Activated CD8-positive, alpha-beta memory T cell treated with anti-CD3 and anti-CD28 coated beads for 36 hours (primary cell): ENCODE data around the gene SYTL3. TPM values are rescaled to one million over a fixed set of nuclear protein-coding genes. Genes with fewer than 3 reads are reported as not detected.

ENCODE experiments used
- CTCF ChIA-PET: fragments of 350-600 bp; sonication (Branson Sonifier 250); formaldehyde crosslinking; loops from one replicate; lab custom pipeline; 2021; ENCODE audit warnings: antibody characterized with exemption; lab: Charles Lee
- POLR2A ChIA-PET: fragments of 350-600 bp; sonication (Branson Sonifier 250); formaldehyde crosslinking; loops from one replicate; lab custom pipeline; 2021; ENCODE audit warnings: antibody characterized with exemption; lab: Charles Lee
- total RNA-seq, 2 experiments: library from RNA; stranded (reverse); gene quantifications; one replicate each; pipeline ENCODE4 v1.2.3, GENCODE V29; 2021

Gene SYTL3
- total RNA-seq, 2 experiments from 2014 or later = 119 to 124 TPM

- ChIA-PET POLR2A (no interaction called here), CTCF (interaction anchor here (1.0 kb wide), 2 partner anchors 17 to 57 kb away, joined by 3 read pairs; no protein-coding TSS in a partner anchor)
Observed at GRCh38 chr6:158634695-158635426, 15.0 kb upstream of the SYTL3 start.

- POLR2A ChIA-PET = no interaction called here
- CTCF ChIA-PET = interaction anchor here (1.0 kb wide), 1 partner anchor 56 kb away, joined by 3 read pairs; no protein-coding TSS in a partner anchor
Observed at GRCh38 chr6:158635427-158636073, 14.3 kb upstream of the SYTL3 start.

GRCh38 chr6:158636778-158637177 lies 13.1 kb upstream of the SYTL3 start:
- POLR2A ChIA-PET = no interaction called here
- CTCF ChIA-PET = no interaction called here

- CTCF ChIA-PET = interaction anchor here (0.9 to 1.1 kb wide), 2 partner anchors 15 to 53 kb away, joined by 3 read pairs; no protein-coding TSS in a partner anchor
- POLR2A ChIA-PET = interaction anchor here (1.0 kb wide), 1 partner anchor 8 kb away, joined by 3 read pairs; no protein-coding TSS in a partner anchor
Observed at GRCh38 chr6:158638324-158638854, 11.5 kb upstream of the SYTL3 start.

GRCh38 chr6:158639056-158639455 lies 10.8 kb upstream of the SYTL3 start:
- POLR2A ChIA-PET = interaction anchor here (1.0 kb wide), 1 partner anchor 9 kb away, joined by 3 read pairs; no protein-coding TSS in a partner anchor
- CTCF ChIA-PET = interaction anchor here (0.9 to 1.1 kb wide), 2 partner anchors 14 to 52 kb away, joined by 3 read pairs; no protein-coding TSS in a partner anchor

GRCh38 chr6:158640519-158640918 lies 9.3 kb upstream of the SYTL3 start:
- ChIA-PET POLR2A (interaction anchor here (1.0 kb wide), 1 partner anchor 9 kb away, joined by 4 read pairs; no protein-coding TSS in a partner anchor), CTCF (interaction anchor here (1.5 kb wide), 1 partner anchor 420 kb away, joined by 3 read pairs; no protein-coding TSS in a partner anchor)

- POLR2A ChIA-PET = interaction anchor here (0.6 to 3.7 kb wide), 3 partner anchors 8 to 67 kb away, joined by 4 to 53 read pairs (median 4); no protein-coding TSS in a partner anchor
Observed at GRCh38 chr6:158642097-158642601, 7.7 kb upstream of the SYTL3 start.

GRCh38 chr6:158643836-158644230 lies 6.0 kb upstream of the SYTL3 start:
- ChIA-PET CTCF (interaction anchor here (0.7 to 1.9 kb wide), 4 partner anchors 9 to 48 kb away, joined by 3 to 10 read pairs (median 5); no protein-coding TSS in a partner anchor), POLR2A (interaction anchor here (1.3 to 3.7 kb wide), 5 partner anchors 9 to 84 kb away, joined by 4 to 53 read pairs (median 5); no protein-coding TSS in a partner anchor)

More at GRCh38 chr6:158642097-158642601, 7.7 kb upstream of the SYTL3 start:
- CTCF ChIA-PET = no interaction called here

- ChIA-PET CTCF (interaction anchor here (0.7 to 1.9 kb wide), 3 partner anchors 9 to 47 kb away, joined by 3 to 10 read pairs (median 6); no protein-coding TSS in a partner anchor), POLR2A (interaction anchor here (1.4 to 3.7 kb wide), 4 partner anchors 9 to 85 kb away, joined by 4 to 53 read pairs (median 8); no protein-coding TSS in a partner anchor)
Observed at GRCh38 chr6:158644231-158645063, 5.4 kb upstream of the SYTL3 start, which contains the start of gene DYNLT1. TSS of gene DYNLT1 (minus strand) at chr6:158644743. CDS start at chr6:158644708, 35 bp downstream.

- CTCF ChIA-PET = interaction anchor here (0.8 to 2.1 kb wide), 3 partner anchors 8 to 59 kb away, joined by 3 to 10 read pairs (median 8); no protein-coding TSS in a partner anchor
- POLR2A ChIA-PET = interaction anchor here (1.3 to 3.7 kb wide), 3 partner anchors 8 to 46 kb away, joined by 3 to 53 read pairs (median 4); no protein-coding TSS in a partner anchor
Observed at GRCh38 chr6:158645064-158646022, 4.5 kb upstream of the SYTL3 start.

GRCh38 chr6:158646023-158646910 lies 3.6 kb upstream of the SYTL3 start:
- POLR2A ChIA-PET = interaction anchor here (1.3 kb wide), 1 partner anchor 16 kb away, joined by 3 read pairs; no protein-coding TSS in a partner anchor
- CTCF ChIA-PET = interaction anchor here (0.8 to 2.1 kb wide), 3 partner anchors 16 to 58 kb away, joined by 3 to 8 read pairs (median 3); no protein-coding TSS in a partner anchor

GRCh38 chr6:158647501-158647900 lies 2.4 kb upstream of the SYTL3 start:
- POLR2A ChIA-PET = no interaction called here
- CTCF ChIA-PET = interaction anchor here (0.6 kb wide), 1 partner anchor 60 kb away, joined by 3 read pairs; no protein-coding TSS in a partner anchor

GRCh38 chr6:158648682-158649131 lies 1.1 kb upstream of the SYTL3 start:
- ChIA-PET POLR2A (interaction anchor here (0.7 to 1.4 kb wide), 4 partner anchors 8 to 885 kb away, joined by 3 to 4 read pairs (median 4); no protein-coding TSS in a partner anchor), CTCF (no interaction called here)

GRCh38 chr6:158651981-158652737 lies 2.3 kb downstream of the SYTL3 start:
- ChIA-PET POLR2A (interaction anchor here (0.6 to 1.9 kb wide), 3 partner anchors 8 to 123 kb away, joined by 3 to 53 read pairs (median 6); partner anchors contain the start of gene DYNLT1), CTCF (interaction anchor here (1.4 to 2.5 kb wide), 3 partner anchors 8 to 39 kb away, joined by 3 to 10 read pairs (median 7); partner anchors contain the start of gene DYNLT1)
